ENCODE measurements around the gene COL1A1. TPM values are rescaled to one million over a fixed set of nuclear protein-coding genes. Genes with fewer than 3 reads are reported as not detected.
A peak's percentile ranks its signal among the peaks of the same experiment; 100 is the strongest.

The COL1A1 gene
- total RNA-seq, 1 donor from 2014 or later, result 13.9 TPM

- Mint-ChIP-seq H3K27ac (no peak overlapping the region), H3K27me3 (ENCODE audit: low read depth) (peaks cover 44% of the 10 kb centered on the region), H3K4me3 (ENCODE audit: low read depth) (no peak overlapping the region), H3K4me1 (ENCODE audit: low read depth) (peaks cover 11% of the 10 kb centered on the region), H3K9me3 (no peaks in the 10 kb centered on the region), H3K36me3 (ENCODE audit: low read depth) (no peaks in the 10 kb centered on the region)
- DNase-seq (ENCODE audit: low spot score), result no peak
- intact Hi-C loops (cut with micrococcal nuclease), result no loop called here
These were observed 9.1 kb upstream of the COL1A1 start for GRCh38 chr17:50210240-50211225.

GRCh38 chr17:50209472-50210239 lies 8.2 kb upstream of the COL1A1 start:
- Mint-ChIP-seq H3K4me1 (ENCODE audit: low read depth) (peaks cover 11% of the 10 kb centered on the region), H3K27ac (no peak overlapping the region), H3K9me3 (no peaks in the 10 kb centered on the region), H3K27me3 (ENCODE audit: low read depth) (peaks cover 47% of the 10 kb centered on the region), H3K36me3 (ENCODE audit: low read depth) (no peaks in the 10 kb centered on the region), H3K4me3 (ENCODE audit: low read depth) (no peak overlapping the region)
- intact Hi-C loops (cut with micrococcal nuclease), result loop anchor here (10.0 kb wide), 1 partner anchor 265 kb away; the partner anchor contains the start of gene RSAD1
- DNase-seq (ENCODE audit: low spot score), result no peak

- H3K4me3 Mint-ChIP-seq (ENCODE audit: low read depth), result no peak overlapping the region
- H3K4me1 Mint-ChIP-seq (ENCODE audit: low read depth), result peaks cover 11% of the 10 kb centered on the region
- no peak overlapping the region for H3K27ac Mint-ChIP-seq
- H3K9me3 Mint-ChIP-seq, result no peaks in the 10 kb centered on the region
- DNase-seq (ENCODE audit: low spot score), result no peak
- peaks cover 43% of the 10 kb centered on the region for H3K27me3 Mint-ChIP-seq (ENCODE audit: low read depth)
- no peaks in the 10 kb centered on the region for H3K36me3 Mint-ChIP-seq (ENCODE audit: low read depth)
- intact Hi-C loops (cut with micrococcal nuclease), result loop anchor here (10.0 kb wide), 1 partner anchor 266 kb away; the partner anchor contains the start of gene RSAD1
These were observed 7.7 kb upstream of the COL1A1 start for GRCh38 chr17:50209133-50209471.

DNA sequence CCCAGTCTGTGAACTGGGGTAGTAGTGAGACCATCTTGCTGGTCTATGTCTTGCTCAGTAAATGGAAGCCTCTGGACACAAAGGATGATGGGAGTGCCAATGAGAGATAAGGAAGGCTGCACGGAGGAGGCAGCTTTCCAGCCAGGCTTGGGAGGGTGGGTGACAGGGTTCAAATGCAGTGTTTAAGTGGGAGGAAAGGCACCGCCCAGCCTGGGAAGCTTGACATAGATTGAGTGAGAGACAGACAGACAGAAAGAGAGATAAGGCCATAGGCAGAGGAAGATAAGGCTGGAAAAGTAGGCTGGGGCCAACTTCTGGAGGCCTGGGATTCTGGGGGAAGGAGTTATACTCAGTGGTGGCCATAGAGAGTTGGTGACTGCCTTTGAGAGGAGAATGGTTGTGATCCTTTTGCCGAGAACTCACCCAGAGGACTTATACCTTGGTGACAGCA lies 7.2 kb upstream of the COL1A1 start:
- no peak overlapping the region for H3K4me3 Mint-ChIP-seq (ENCODE audit: low read depth)
- no peaks in the 10 kb centered on the region for H3K9me3 Mint-ChIP-seq
- intact Hi-C loops (cut with micrococcal nuclease), result loop anchor here (10.0 kb wide), 1 partner anchor 266 kb away; the partner anchor contains the start of gene RSAD1
- no peak for DNase-seq (ENCODE audit: low spot score)
- no peaks in the 10 kb centered on the region for H3K36me3 Mint-ChIP-seq (ENCODE audit: low read depth)
- H3K27ac Mint-ChIP-seq, result no peak overlapping the region
- H3K4me1 Mint-ChIP-seq (ENCODE audit: low read depth), result peaks cover 11% of the 10 kb centered on the region
- peaks cover 47% of the 10 kb centered on the region for H3K27me3 Mint-ChIP-seq (ENCODE audit: low read depth)

DNA sequence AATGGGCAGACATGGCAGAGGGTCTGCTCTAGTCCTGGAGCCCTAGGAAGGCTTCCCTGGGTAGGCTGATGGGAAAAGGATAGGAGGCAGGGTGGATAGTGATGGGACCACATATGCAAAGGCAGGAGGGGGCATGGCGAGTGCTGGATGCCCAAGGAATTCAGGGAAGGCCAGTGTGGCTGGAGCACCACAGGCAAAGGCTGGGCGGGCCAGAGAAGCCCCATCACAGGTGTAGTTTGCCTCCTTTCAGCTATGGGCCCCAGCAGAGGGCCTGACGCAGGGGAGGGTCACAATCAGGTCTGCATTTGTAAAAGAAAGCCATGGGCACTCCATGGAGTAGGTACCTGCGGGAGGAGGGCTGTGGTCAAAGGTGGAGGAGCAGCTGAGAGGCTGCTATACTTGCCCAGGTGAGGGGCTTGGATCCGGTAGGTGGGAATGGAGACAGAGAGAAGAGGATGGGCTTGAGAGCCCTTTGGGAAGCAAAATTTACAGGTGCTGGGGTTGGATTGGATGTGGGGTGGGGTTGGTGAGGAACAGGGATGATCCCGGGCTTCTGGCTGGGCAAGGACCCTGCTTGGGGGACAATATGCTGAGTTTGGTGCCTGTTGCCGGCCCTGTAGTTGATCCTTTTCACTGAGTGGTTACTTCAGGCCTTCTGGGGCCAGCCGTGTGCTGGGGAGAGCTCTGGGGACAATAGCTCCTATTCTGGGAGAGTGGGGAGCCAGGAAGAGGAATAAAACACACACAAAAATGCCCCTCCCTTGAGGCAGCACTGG lies 6.5 kb upstream of the COL1A1 start:
- Mint-ChIP-seq H3K4me1 (ENCODE audit: low read depth) (peaks cover 7% of the 10 kb centered on the region), H3K4me3 (ENCODE audit: low read depth) (no peak overlapping the region), H3K36me3 (ENCODE audit: low read depth) (no peaks in the 10 kb centered on the region), H3K9me3 (no peaks in the 10 kb centered on the region), H3K27ac (no peak overlapping the region), H3K27me3 (ENCODE audit: low read depth) (peaks cover 45% of the 10 kb centered on the region)
- DNase-seq (ENCODE audit: low spot score), result no peak
- intact Hi-C loops (cut with micrococcal nuclease), result loop anchor here (10.0 kb wide), 1 partner anchor 267 kb away; the partner anchor contains the start of gene RSAD1

- no peaks in the 10 kb centered on the region for H3K9me3 Mint-ChIP-seq
- peaks cover 3% of the 10 kb centered on the region for H3K4me1 Mint-ChIP-seq (ENCODE audit: low read depth)
- H3K36me3 Mint-ChIP-seq (ENCODE audit: low read depth), result no peaks in the 10 kb centered on the region
- H3K27ac Mint-ChIP-seq, result no peak overlapping the region
- peaks cover 50% of the 10 kb centered on the region for H3K27me3 Mint-ChIP-seq (ENCODE audit: low read depth)
- intact Hi-C loops (cut with micrococcal nuclease), result loop anchor here (10.0 kb wide), 1 partner anchor 267 kb away; the partner anchor contains the start of gene RSAD1
- DNase-seq (ENCODE audit: low spot score), result no peak
- H3K4me3 Mint-ChIP-seq (ENCODE audit: low read depth), result no peak overlapping the region
These were observed 5.9 kb upstream of the COL1A1 start for GRCh38 chr17:50207315-50207714.

GRCh38 chr17:50206604-50207293 lies 5.3 kb upstream of the COL1A1 start:
- Mint-ChIP-seq H3K9me3 (no peaks in the 10 kb centered on the region), H3K27me3 (ENCODE audit: low read depth) (peaks cover 54% of the 10 kb centered on the region), H3K4me1 (ENCODE audit: low read depth) (peaks cover 2% of the 10 kb centered on the region), H3K4me3 (ENCODE audit: low read depth) (peak overlapping the region; percentile 45), H3K27ac (no peak overlapping the region), H3K36me3 (ENCODE audit: low read depth) (no peaks in the 10 kb centered on the region)
- no peak for DNase-seq (ENCODE audit: low spot score)
- intact Hi-C loops (cut with micrococcal nuclease), result loop anchor here (10.0 kb wide), 1 partner anchor 268 kb away; the partner anchor contains the start of gene RSAD1

DNA sequence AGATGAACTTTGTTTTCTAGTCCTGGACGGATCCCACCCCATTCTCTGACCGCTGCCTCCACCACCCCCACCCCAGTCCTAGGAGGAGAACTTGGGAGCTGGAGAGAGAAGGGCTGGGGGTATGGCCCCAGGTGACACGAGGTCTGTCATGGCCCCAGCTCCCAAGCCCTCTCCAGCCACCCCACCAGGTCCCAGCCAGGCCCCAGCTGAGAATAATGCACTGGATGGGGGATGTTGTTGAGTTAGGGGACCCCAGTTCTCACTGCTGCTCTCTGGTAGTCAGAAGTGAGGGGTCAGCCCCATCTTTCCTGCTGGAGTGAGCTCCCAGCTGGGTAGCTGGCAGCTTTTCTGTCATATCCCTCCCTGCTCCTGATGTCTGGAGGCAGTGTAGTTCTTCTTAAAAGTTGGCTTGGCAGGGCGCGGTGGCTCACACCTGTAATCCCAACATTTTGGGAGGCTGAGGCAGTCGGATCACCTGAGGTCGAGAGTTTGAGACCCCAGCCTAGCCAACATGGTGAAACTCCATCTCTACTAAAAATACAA lies 4.6 kb upstream of the COL1A1 start:
- no peaks in the 10 kb centered on the region for H3K36me3 Mint-ChIP-seq (ENCODE audit: low read depth)
- DNase-seq (ENCODE audit: low spot score), result no peak
- H3K27ac Mint-ChIP-seq, result no peak overlapping the region
- intact Hi-C loops (cut with micrococcal nuclease), result loop anchor here (10.0 kb wide), 1 partner anchor 269 kb away; the partner anchor contains the start of gene RSAD1
- peaks cover 54% of the 10 kb centered on the region for H3K27me3 Mint-ChIP-seq (ENCODE audit: low read depth)
- H3K4me1 Mint-ChIP-seq (ENCODE audit: low read depth), result peaks cover 6% of the 10 kb centered on the region
- no peak overlapping the region for H3K4me3 Mint-ChIP-seq (ENCODE audit: low read depth)
- no peaks in the 10 kb centered on the region for H3K9me3 Mint-ChIP-seq

DNA sequence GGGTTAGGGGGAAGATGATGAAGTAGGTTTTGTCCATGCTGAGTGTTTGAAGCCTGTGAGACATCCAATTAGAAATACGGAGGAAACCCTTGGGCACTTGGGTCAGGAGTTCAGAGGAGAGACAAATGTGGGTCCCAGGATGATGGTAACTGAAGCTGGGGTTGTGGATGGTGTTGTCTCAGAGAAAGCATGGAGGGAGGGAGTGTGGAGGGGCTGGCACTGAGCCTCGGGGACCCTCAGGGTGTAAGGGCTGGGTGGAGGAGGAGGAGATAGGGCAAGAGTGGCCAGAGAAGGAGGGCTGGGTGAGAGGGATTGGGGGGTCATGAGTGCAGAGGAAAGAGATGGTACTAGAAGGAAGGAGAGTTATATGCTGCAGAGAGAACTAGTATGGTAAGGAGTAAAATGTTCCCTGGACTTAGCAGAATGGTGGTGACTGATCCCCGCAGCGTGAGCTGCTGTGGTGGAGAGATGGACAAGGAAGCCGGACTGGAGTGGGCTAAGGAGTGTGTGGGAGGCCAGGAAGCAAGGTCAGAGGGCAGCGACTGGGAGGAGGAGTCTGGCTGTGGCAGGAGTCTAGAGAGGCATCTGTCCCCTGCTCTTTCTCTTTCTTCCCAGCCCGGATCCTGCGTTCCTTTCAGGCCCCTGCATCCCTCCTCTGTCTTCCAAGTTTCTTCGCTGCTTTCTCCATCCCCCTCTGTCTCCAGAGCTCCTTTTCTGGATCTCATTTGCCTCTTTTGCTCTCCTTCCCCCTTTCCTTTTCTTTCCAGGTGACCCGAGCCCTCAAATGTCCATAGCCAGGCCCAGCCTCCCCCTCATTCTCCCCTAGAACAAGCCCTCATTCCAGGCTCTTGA lies 3.9 kb upstream of the COL1A1 start:
- intact Hi-C loops (cut with micrococcal nuclease), result loop anchor here (10.0 kb wide), 1 partner anchor 269 kb away; the partner anchor contains the start of gene RSAD1
- DNase-seq (ENCODE audit: low spot score), result no peak
- H3K4me3 Mint-ChIP-seq (ENCODE audit: low read depth), result no peak overlapping the region
- H3K36me3 Mint-ChIP-seq (ENCODE audit: low read depth), result no peaks in the 10 kb centered on the region
- H3K27ac Mint-ChIP-seq, result no peak overlapping the region
- H3K27me3 Mint-ChIP-seq (ENCODE audit: low read depth), result peaks cover 59% of the 10 kb centered on the region
- peaks cover 9% of the 10 kb centered on the region for H3K4me1 Mint-ChIP-seq (ENCODE audit: low read depth)
- no peaks in the 10 kb centered on the region for H3K9me3 Mint-ChIP-seq

GRCh38 chr17:50204431-50204830 lies 3.0 kb upstream of the COL1A1 start:
- no peak for DNase-seq (ENCODE audit: low spot score)
- Mint-ChIP-seq H3K4me1 (ENCODE audit: low read depth) (peaks cover 13% of the 10 kb centered on the region), H3K4me3 (ENCODE audit: low read depth) (no peak overlapping the region), H3K27me3 (ENCODE audit: low read depth) (peaks cover 59% of the 10 kb centered on the region), H3K27ac (no peak overlapping the region), H3K36me3 (ENCODE audit: low read depth) (no peaks in the 10 kb centered on the region), H3K9me3 (no peaks in the 10 kb centered on the region)
- intact Hi-C loops (cut with micrococcal nuclease), result loop anchor here (5.0 to 10.0 kb wide), 2 partner anchors 143 to 270 kb away; partner anchors contain the start of genes RSAD1 and XYLT2
